SH-SY5Y (cell line): ENCODE measurements around the gene ZNF620.

Source experiments
- GATA2 ChIP-seq: IDR thresholded peaks from 2 replicates; pipeline ENCODE4 v1.6.1; 2011; ENCODE audit warnings: mild to moderate bottlenecking, low read depth, low read length
- GATA3 ChIP-seq: IDR thresholded peaks from 2 replicates; pipeline ENCODE4 v1.6.1; 2011; ENCODE audit warnings: low read depth, mild to moderate bottlenecking, low read length, moderate library complexity

Gene ZNF620

DNA sequence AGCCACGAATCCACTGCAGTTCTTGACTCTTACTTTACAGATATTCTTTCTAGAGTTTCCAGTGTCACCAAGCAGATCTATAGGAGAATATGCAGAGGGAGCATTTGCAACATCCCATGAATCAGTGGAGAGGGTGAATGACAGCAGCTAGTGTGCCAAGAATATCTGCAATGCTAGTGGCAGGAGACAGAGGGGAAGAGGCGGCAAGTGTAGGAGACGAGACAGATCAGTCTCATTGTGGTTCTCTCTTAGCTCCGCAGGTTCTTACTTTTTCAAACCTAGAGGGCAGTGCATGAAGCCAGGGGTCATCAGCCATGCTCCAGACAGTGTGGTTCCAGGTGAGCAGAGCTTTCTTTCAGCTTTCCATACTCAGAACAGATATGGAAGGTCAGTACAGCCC is 28.2 kb upstream of the ZNF620 start:
- TF ChIP-seq GATA2: no peak
- no peak for TF ChIP-seq GATA3

DNA sequence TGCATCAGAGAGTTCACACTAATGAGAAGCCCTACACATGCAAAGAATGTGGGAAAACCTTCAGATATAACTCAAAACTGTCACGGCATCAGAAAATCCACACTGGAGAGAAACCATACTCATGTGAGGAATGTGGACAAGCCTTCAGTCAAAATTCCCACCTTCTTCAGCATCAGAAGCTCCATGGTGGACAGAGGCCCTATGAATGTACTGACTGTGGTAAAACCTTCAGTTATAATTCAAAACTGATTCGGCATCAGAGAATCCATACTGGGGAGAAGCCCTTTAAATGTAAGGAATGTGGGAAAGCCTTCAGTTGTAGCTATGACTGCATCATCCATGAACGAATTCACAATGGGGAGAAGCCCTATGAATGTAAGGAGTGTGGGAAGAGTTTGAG is 18.7 kb upstream of the ZNF620 start:
- TF ChIP-seq GATA3: no peak
- TF ChIP-seq GATA2: no peak

DNA sequence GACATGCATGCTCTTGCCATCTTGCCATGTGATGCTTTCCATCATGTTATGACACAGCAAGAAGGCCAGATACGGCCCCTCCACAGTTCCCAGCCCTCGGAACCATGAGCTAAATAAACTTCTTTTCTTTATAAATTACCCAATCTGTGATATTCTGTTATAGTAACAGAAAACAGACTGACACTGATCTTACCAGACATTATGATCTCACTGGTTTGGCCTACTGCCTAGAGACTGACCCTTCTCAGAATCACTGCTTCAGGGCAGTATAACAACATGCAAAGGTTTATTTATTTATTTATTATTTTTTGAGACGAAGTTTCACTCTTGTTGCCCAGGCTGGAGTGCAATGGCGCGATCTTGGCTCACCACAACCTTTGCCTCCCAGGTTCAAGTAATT is 14.9 kb upstream of the ZNF620 start:
- TF ChIP-seq GATA3 (no peak), GATA2 (no peak)

DNA sequence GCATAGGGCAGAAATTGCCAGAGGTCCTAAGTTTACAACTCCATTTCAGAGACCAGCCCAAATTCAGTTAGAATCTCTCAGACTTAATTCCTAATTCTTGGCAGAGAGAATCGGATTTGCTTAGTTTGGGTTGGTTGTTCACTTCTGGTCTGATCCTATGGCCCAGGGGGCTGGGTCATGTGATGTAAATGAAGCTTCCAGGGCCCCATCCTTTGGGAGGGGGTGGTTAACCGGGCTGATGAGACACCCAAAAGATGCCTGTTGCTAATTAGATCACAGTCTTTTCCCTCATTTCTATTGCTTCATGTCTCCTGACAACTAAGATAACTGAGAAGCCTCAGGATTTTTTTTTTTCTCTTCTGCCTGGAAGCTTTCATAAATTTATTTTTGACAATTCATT is 11.1 kb upstream of the ZNF620 start:
- TF ChIP-seq GATA3 (no peak), GATA2 (no peak)

DNA sequence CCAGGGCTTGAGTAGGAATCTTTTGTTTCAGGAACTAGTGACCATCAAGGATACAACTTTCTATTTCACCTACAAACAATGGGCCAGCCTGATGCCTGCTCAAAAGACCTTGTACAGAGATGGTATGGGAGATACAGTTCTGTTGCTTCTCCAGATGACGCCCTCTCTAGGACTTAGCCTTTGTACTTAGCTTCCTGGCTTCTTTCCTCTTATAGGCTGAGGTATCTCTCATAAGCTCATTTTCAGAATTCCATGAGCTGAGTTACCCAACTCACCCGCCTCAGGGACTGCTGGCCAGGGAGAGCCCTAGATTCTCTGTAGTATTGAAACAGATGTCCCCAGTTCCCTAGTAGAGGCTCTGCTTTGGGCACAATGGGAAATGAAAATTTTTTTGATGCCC is 8.6 kb upstream of the ZNF620 start:
- TF ChIP-seq GATA3 (no peak), GATA2 (no peak)

DNA sequence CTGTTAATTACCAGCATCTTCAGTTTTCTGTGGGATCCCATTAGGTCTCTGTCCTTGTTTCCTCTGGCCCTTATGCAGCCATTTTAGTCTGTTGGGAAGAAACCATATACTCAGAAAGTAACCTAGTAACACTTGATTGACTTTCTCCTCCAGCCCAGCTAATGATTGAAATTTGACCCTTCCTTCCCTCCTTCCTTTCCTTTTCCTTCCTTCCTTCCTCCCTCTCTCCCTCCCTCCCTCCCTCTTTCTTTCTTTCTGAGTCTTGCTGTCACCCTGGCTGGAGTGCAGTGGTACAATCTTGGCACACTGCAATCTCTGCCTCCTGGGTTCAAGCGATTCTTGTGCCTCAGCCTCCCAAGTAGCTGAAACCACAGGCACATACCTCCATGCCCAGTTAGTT is 5.9 kb upstream of the ZNF620 start:
- TF ChIP-seq GATA2 (no peak), GATA3 (no peak)

DNA sequence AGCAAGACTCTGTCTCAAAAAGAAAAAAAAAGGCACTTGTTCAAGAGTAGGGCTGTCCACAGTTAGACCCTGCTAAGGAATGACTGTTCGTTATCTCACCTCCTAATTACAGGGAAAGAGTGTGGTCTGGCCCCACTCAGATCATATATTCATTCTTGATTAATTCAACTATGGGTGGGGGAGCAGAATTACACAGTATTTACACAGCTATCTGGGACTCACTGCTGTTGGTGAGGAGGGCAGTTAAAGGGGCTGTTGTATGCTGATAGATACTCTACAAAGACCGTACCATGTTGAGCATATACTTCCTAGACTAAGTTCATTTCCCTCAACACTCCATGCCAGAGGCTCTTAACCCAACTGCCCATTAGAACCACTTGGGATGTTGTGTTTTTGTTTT is 3.8 kb upstream of the ZNF620 start:
- TF ChIP-seq GATA3 (no peak), GATA2 (no peak)

DNA sequence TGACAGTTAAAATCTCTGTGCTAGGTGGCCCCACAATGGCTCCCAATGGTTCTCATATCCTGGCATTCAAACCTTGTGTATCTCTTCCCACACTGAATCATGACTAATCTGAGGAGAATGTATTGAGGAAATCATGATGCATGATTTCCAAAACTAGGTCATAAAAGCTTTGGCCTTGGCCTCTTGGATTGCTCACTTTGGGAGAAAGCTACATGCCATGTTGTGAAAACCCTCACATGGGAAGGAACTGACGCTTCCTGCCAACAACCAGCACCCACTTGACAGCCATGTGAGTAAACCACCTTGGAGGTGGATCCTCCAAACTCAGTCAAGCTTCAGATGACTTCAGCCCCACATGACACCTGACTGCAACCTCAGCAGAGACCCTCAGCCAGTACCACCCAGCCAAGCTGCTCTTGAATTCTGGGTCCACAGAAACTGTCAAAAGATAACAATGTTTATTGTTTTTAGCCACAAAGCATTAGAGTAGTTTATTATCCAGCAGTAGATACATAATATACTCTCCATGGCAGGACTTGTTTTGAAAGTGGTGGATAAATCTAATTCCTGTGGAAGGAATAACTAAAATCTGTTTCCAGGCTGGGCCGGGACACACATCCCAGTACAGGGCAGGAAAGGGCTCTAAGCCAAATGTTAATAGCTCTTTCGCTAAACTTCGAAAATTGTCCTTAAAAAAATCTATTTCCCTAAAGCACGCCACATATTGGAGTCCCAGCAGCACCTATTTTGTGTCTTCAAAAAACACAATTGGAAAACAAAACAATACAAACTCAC is 1.0 kb upstream of the ZNF620 start:
- TF ChIP-seq GATA2 (no peak), GATA3 (no peak)

DNA sequence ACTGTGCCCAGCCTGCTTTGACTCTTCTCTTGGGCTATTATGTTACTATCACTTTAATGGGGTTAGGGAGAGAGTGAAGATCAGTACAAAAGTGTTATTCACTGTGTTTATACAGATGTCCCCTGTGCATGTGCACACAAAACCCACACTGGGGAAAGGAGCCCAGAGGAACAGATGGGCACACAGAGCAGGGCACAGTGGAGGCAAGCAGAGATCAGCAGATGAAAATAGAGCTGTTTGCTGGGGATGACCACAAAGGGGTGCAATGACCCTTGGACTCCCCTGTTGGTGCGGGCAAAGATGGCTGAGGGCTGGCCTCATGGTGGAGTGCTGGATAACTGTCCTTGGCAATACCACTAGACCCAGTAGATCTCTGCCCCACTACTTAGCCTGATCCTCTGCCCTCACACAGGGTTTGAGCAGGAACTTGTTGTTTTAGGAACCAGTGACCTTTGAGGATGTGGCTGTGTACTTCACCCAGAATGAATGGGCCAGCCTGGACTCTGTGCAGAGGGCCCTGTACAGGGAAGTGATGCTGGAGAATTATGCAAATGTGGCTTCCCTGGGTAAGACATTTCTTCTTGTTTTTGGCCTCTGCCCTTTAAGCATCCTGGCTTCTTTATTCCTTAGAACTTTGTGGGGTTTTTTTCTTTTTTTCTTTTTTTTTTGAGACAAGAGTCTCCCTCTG is 5.3 kb downstream of the ZNF620 start:
- TF ChIP-seq GATA2 (no peak), GATA3 (no peak)

DNA sequence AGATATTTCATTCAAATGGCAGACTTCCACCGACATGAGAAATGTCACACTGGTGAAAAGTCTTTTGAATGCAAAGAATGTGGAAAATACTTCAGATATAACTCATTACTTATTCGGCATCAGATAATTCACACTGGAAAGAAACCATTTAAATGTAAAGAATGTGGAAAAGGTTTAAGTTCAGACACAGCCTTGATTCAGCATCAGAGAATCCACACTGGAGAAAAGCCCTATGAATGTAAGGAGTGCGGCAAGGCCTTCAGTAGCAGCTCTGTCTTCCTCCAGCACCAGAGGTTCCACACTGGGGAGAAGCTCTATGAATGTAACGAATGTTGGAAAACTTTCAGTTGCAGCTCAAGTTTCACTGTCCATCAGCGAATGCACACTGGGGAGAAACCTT is 10.4 kb downstream of the ZNF620 start:
- TF ChIP-seq GATA3 (no peak), GATA2 (no peak)

DNA sequence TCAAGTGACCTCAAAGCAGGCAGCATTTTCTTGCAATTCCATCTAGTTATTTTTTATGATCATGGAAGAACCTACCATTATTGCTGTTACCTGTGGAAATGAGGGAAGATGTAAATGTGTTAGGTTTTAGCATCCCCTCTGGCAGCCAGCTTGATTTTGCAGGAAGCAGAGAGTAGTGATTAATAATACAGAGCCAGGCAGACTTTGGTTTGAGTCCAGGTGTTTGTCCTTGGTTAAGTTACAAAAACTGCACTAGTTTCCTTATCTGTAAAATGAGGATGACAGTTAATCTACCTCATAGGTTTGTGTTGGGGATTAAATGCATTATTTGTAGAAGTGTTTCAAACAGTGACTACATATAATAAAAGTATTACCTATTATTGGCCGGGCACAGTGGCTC is 12.2 kb downstream of the ZNF620 start:
- TF ChIP-seq GATA3 (no peak), GATA2 (no peak)

DNA sequence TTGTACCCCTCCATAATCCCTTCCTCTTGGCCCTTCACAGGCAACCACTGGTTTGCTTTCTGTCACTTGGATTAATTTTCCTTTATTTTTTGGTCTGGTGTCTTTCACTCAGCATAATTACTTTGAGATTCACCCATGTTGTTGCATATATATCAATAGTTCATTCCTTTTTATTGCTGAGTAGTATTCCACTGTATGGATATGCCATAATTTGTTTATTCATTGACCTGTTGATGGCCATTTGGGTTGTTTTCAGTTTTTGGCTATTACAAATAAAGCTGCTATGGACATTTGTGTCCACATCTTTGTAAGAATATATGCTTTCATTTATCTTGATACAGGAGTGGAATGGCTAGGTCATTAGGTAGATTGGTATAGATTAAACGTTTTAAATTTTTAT is 13.0 kb downstream of the ZNF620 start:
- TF ChIP-seq GATA2: no peak
- no peak for TF ChIP-seq GATA3

DNA sequence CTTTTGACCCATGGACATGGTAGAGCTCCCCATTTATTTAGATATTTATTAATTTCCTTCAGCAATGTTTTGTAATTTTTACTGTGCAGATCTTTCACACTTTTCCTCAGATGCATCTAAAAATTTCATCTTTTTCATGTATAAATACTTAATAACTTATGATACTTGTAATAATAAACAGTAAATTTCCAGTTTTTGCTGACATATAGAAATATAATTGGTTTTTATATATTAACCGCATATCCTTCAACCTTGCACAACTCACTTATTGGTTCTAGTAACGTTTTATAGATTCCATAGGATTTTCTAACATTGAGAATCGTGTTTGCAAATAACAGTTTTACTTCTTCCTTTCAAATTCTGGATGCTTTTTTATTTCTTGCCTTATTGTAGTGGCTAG is 15.4 kb downstream of the ZNF620 start:
- no peak for TF ChIP-seq GATA3
- no peak for TF ChIP-seq GATA2

DNA sequence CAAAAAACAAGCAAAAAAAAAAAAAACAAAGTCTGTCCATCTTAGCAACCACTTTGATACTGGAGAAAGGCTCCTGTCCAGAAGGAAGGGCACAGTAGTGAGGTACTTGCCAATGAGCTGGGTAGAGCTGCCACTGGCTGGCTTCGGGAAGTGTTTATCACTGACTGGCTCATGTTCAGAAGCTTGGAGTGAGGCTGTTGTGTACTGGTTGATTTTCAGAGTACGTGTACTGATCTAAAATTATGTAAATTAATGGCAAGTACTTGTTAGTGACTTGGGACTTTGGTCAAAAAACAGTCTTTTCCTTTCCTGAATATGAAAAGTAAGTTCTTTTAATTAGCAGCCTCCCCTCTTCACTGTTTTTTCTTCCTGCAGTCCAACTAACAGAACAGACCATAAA is 17.9 kb downstream of the ZNF620 start:
- TF ChIP-seq GATA3 (no peak), GATA2 (no peak)

DNA sequence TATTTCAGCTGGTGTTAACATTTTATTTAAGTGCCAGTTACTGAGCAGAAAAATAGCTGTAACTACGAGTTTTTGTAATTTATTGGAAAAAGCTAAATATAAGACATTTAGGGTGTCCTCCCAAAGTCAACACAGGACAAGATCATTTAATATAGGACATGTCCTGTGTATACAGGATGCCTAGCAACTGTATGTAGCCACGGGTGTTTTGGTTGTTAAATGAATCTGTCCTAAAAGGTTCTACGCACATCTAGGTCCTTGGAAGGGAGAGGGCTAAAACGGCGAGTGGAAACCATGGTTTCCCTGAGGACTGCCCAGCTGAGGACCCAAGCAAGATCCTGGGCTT is 18.4 kb downstream of the ZNF620 start:
- TF ChIP-seq GATA3 (no peak), GATA2 (no peak)
